HG02970 (cell line): Measurements from ENCODE around the gene ORMDL2.
"Not testable (repeated sequence)": the region's sequence is repeated elsewhere in the genome, so short reads cannot be mapped to it uniquely, and the experiment has no call there.

Source experiments
- ATAC-seq: cut with Tn5 transposase; IDR thresholded peaks from one replicate; pipeline ENCODE4 v1.9.1; 2021; ENCODE audit warnings: mild to moderate bottlenecking, moderate library complexity, moderate number of reproducible peaks; ENCODE audit not compliant: unreplicated experiment, low FRiP score

The ORMDL2 gene

DNA sequence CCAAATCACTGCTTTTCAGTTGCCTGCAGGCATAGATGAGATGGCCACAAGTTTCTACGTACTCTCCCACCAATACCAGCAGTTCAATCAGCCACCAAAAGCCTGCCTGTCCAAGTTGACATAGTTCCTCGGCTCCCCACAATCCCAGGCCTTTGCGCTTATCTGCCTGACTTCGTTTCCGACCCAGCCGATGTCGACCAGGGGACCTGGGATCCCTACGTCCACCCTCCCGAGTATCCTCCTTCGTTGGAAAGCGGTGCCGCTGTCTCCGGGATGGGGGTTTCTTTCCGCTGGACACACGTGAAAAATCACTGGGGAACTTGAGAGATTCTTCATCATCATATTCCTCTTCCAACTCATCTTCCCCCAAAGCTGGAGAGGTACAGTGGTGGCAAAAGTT is 10.0 kb downstream of the ORMDL2 start:
- ATAC-seq: no peak

- no peak for ATAC-seq
Measured at GRCh38 chr12:55828357-55828756, 10.5 kb downstream of the ORMDL2 start.

GRCh38 chr12:55829967-55830600 is 12.2 kb downstream of the ORMDL2 start:
- ATAC-seq: no peak

GRCh38 chr12:55830601-55831446 is 13.0 kb downstream of the ORMDL2 start:
- no peak for ATAC-seq

GRCh38 chr12:55831447-55831815 is 13.6 kb downstream of the ORMDL2 start:
- ATAC-seq: no peak

DNA sequence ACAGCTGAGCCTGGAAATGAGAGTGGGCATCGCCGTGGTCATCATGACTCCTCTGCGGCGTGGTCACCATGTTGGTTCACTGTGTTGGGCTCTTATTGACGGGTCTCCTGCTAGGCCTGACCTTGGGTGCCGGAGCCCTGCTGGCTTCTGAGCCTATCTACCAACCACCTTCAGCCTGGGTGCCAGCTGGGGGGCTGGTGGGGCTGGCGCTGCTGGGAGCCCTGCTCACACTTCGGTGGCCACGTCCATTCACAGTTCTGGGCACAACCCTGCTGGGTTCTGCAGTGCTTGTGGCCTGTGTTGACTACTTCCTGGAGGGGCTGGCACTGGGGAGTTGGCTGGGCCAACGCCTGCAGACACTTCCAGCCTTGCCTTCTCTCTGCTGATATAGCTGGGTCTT is 15.2 kb downstream of the ORMDL2 start:
- ATAC-seq: no peak

GRCh38 chr12:55834400-55834799 is 16.6 kb downstream of the ORMDL2 start:
- not testable (repeated sequence) for ATAC-seq

DNA sequence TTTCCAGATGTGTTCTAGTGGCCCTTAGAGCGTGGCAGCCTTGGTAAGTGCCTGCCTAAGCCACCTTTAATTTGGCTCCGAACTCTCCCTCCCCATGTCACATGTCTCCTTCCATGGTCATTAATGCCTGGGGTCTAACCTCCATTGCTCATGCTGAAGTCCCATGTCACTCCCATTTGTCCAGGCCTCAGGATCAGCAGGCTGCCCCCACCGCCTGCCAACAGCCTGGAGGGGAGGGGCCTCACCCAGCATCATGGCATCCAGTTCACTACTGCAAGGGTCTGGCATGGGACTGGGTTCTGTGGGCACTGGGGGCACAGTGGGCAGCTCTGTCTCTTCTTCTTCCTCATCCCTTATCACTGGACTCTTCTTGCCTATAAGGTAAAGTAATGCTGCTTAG is 20.5 kb downstream of the ORMDL2 start:
- ATAC-seq: no peak

GRCh38 chr12:55839345-55840140 is 21.7 kb downstream of the ORMDL2 start:
- no peak for ATAC-seq

DNA sequence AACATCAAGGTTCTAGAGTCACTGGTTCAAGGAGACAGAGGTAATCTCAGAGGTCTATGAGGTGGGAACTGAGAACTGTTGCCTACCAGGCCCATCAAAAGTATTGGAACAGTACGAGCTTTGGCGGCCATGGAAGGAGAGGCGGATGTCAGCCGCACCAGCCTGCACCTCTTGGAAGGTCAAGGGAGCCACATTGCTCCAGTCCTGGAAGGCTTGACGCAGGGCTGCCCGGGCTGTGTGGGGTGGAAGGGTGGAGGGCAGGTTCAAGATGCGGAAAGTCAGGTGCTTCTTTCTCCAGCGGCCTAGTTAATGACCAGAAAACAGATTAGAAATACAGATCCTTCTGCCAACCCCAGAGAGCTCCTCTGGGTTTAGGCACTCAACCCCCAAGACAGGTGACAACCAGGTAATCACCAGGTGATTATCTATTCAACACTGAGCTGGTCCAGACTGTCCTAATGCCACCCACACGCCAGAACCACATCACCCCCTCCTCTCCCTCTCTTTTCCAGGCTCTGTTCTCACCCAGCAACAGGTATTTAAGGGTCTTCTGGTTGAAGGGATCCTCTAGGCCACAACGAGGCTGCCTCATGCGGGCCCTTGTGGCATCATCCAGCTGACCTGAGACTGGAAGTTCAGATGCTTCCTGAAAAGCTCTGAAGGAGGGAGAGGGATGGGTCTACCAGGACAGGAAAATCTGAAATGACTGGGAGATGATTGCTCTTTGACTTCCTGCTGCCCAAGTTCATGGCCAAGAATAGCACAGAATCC is 22.9 kb downstream of the ORMDL2 start:
- no peak for ATAC-seq

DNA sequence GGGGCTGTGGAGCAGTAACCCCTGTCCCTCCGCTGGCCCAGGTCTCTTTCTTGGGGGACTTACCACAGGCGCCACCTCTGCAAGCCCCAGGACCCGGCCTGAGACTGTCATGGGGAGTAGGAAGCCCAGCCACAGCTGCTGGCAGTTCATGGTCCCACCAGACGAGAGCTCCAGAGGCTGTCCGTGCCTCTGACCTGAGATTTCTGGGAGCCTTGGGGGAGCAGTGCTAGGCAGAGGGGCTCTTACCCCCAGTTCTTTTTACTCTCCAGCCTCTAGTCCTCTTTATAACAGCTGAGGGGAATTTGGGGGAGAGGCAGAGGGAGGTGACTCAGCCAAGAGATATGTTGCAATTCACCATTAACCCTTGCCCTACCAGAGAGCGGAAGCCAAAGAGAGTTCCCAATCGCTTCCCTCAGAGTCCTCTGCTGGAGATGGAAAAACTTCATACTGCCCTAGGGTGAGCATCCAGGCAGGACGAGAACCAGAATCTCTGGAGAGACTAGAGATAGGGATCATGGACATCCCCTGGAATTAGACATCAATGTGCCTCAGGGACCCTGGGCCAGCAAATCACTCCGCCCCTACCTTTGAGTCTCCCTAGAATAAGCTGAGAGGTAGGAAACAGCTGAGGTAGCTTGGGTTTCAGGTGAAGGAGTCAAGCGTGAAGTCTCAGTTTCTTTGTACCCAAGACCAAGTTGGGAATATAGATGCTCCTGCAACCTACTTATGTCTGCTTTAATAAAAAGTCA is 25.0 kb downstream of the ORMDL2 start, which contains the start of gene MMP19:
MMP19 (minus strand) TSS at position 256 of the 749 bp plus-strand sequence; CDS start at position 150, 106 bp downstream.
- no peak for ATAC-seq

DNA sequence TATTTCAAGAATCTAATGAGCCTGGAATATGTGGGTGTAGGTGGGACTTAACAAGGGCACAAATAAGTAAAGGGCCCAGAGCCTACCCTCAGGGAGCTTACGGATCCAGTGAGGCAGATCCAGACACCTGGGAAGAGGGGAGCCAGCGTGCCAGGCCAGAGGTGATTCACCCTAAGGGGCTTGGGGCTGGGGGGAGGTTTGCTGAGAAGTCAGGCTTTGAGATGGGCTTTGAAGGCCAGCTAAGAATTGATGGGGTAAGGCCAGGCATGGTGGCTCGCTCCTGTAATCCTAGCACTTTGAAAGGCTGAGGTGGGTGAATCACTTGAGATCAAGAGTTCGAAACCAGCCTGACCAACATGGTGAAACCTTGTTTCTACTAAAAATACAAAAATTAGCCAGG is 25.6 kb downstream of the ORMDL2 start:
- no peak for ATAC-seq

- ATAC-seq: no peak
Measured at GRCh38 chr12:55844961-55845360, 27.1 kb downstream of the ORMDL2 start.

DNA sequence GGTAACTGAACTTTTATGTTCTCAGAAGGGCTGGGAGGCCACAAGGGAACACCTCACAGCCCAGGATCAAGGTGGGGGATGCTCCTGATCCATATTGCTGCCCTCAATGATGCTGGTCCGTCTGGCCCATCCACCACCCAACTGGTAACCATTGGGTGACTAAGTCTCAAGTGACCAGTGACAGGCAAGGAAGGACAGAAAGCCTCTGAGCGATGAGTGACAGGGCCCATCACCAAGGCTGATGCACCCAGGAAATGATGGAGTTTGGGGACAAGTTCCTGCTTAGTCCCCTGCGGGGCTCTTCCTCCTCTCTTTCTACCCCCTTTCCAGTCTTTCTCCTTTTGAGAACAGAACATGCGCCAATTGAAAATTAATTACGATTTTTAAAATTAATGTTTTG is 27.5 kb downstream of the ORMDL2 start:
- no peak for ATAC-seq

- no peak for ATAC-seq
Measured at GRCh38 chr12:55845785-55846496, 28.1 kb downstream of the ORMDL2 start.

DNA sequence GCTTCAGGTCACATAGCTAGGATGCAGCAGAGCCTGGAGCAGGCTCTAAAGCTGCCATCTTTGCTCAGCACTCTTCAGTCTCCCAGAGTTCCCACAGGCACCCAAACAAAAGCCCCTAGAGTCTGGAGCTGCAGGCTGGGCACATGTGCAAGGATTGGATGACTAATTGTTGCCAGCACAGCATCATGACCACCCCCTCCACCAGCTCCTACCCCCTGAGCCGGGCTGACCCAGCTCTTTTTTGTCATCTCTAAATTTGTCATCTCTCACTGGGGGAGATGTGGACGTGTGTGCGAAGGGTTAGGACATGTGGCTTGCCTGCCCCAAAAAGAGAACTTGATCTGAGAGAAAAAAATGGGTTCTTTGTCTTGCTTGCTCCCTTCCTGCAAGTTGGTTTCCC is 29.2 kb downstream of the ORMDL2 start:
- no peak for ATAC-seq

- no peak for ATAC-seq
Measured at GRCh38 chr12:55847603-55848291, 29.9 kb downstream of the ORMDL2 start.

- ATAC-seq: no peak
Measured at GRCh38 chr12:55849616-55850343, 31.9 kb downstream of the ORMDL2 start.
